ENCODE measurements around the gene MED13. TPM values are rescaled to one million over a fixed set of nuclear protein-coding genes. Genes with fewer than 3 reads are reported as not detected.
A peak's percentile ranks its signal among the peaks of the same experiment; 100 is the strongest.

MED13 gene
- total and polyA plus RNA-seq, 9 of the 15 experiments (the other 6 are each of a cell fraction or from before 2014, with no cell fraction given): 5.4 to 48.4 (median 28.2) TPM

DNA sequence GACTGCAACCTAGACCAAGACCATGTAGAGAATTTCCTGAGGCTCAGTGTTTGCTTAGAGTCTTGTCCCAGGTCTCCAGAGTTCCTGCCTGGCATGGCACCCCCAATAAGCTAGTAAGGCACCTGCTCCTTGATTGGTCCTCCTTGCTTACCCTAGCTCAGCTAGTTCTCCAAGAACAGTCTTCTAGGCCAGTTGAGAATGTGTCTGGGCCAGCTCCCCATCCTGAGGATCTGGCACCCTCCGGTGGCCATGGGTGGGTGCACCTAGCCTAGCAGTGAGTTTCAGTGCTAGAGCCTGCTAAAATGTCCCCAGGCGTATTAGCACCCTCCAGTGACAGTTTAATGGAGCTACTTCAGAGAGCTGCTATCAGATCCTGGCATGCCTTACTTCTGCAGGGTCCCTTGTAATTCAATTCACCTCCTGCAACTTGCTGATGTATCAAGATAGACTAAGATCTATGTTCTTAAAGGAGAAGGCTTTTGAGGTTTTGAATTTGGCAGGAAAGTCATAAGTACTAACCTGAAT, 44.4 kb upstream of the MED13 start (continued):
- TF ChIP-seq, protein P1, sequence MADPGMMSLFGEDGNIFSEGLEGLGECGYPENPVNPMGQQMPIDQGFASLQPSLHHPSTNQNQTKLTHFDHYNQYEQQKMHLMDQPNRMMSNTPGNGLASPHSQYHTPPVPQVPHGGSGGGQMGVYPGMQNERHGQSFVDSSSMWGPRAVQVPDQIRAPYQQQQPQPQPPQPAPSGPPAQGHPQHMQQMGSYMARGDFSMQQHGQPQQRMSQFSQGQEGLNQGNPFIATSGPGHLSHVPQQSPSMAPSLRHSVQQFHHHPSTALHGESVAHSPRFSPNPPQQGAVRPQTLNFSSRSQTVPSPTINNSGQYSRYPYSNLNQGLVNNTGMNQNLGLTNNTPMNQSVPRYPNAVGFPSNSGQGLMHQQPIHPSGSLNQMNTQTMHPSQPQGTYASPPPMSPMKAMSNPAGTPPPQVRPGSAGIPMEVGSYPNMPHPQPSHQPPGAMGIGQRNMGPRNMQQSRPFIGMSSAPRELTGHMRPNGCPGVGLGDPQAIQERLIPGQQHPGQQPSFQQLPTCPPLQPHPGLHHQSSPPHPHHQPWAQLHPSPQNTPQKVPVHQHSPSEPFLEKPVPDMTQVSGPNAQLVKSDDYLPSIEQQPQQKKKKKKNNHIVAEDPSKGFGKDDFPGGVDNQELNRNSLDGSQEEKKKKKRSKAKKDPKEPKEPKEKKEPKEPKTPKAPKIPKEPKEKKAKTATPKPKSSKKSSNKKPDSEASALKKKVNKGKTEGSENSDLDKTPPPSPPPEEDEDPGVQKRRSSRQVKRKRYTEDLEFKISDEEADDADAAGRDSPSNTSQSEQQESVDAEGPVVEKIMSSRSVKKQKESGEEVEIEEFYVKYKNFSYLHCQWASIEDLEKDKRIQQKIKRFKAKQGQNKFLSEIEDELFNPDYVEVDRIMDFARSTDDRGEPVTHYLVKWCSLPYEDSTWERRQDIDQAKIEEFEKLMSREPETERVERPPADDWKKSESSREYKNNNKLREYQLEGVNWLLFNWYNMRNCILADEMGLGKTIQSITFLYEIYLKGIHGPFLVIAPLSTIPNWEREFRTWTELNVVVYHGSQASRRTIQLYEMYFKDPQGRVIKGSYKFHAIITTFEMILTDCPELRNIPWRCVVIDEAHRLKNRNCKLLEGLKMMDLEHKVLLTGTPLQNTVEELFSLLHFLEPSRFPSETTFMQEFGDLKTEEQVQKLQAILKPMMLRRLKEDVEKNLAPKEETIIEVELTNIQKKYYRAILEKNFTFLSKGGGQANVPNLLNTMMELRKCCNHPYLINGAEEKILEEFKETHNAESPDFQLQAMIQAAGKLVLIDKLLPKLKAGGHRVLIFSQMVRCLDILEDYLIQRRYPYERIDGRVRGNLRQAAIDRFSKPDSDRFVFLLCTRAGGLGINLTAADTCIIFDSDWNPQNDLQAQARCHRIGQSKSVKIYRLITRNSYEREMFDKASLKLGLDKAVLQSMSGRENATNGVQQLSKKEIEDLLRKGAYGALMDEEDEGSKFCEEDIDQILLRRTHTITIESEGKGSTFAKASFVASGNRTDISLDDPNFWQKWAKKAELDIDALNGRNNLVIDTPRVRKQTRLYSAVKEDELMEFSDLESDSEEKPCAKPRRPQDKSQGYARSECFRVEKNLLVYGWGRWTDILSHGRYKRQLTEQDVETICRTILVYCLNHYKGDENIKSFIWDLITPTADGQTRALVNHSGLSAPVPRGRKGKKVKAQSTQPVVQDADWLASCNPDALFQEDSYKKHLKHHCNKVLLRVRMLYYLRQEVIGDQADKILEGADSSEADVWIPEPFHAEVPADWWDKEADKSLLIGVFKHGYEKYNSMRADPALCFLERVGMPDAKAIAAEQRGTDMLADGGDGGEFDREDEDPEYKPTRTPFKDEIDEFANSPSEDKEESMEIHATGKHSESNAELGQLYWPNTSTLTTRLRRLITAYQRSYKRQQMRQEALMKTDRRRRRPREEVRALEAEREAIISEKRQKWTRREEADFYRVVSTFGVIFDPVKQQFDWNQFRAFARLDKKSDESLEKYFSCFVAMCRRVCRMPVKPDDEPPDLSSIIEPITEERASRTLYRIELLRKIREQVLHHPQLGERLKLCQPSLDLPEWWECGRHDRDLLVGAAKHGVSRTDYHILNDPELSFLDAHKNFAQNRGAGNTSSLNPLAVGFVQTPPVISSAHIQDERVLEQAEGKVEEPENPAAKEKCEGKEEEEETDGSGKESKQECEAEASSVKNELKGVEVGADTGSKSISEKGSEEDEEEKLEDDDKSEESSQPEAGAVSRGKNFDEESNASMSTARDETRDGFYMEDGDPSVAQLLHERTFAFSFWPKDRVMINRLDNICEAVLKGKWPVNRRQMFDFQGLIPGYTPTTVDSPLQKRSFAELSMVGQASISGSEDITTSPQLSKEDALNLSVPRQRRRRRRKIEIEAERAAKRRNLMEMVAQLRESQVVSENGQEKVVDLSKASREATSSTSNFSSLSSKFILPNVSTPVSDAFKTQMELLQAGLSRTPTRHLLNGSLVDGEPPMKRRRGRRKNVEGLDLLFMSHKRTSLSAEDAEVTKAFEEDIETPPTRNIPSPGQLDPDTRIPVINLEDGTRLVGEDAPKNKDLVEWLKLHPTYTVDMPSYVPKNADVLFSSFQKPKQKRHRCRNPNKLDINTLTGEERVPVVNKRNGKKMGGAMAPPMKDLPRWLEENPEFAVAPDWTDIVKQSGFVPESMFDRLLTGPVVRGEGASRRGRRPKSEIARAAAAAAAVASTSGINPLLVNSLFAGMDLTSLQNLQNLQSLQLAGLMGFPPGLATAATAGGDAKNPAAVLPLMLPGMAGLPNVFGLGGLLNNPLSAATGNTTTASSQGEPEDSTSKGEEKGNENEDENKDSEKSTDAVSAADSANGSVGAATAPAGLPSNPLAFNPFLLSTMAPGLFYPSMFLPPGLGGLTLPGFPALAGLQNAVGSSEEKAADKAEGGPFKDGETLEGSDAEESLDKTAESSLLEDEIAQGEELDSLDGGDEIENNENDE (IDR thresholded peaks at IDR 0.05; ENCODE audit: low read depth, low read length): no peak
- TF ChIP-seq HNRNPUL1 (IDR thresholded peaks at IDR 0.05; ENCODE audit: low read length) (no peak), FOXP1 (CRISPR knock-in tag; IDR thresholded peaks at IDR 0.05) (no peak), RB1 (IDR thresholded peaks at IDR 0.05; ENCODE audit: low read depth) (peak; percentile 72)
- TF ChIP-seq, protein P2, sequence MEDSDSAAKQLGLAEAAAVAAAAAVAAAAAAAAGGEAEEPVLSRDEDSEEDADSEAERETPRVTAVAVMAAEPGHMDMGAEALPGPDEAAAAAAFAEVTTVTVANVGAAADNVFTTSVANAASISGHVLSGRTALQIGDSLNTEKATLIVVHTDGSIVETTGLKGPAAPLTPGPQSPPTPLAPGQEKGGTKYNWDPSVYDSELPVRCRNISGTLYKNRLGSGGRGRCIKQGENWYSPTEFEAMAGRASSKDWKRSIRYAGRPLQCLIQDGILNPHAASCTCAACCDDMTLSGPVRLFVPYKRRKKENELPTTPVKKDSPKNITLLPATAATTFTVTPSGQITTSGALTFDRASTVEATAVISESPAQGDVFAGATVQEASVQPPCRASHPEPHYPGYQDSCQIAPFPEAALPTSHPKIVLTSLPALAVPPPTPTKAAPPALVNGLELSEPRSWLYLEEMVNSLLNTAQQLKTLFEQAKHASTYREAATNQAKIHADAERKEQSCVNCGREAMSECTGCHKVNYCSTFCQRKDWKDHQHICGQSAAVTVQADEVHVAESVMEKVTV (CRISPR knock-in tag; IDR thresholded peaks at IDR 0.05): peak; percentile 98
